C1 segment of cervical spinal cord (tissue), 14 donors: Measurements from ENCODE around the gene TOP2A.
"Not testable (repeated sequence)": the region's sequence is repeated elsewhere in the genome, so short reads cannot be mapped to it uniquely, and the experiment has no call there.

Experiments
- DNase-seq, 14 donors: peaks; one replicate each; lab custom pipeline; 2025; lab: John Stamatoyannopoulos, UW

TOP2A gene

GRCh38 chr17:40376541-40376940, 41.2 kb downstream of the TOP2A start:
- DNase-seq, result not testable (repeated sequence)

GRCh38 chr17:40375786-40376185, 41.9 kb downstream of the TOP2A start:
- DNase-seq, result not testable (repeated sequence)

GRCh38 chr17:40374821-40375498, 42.7 kb downstream of the TOP2A start:
- DNase-seq, result no peak

GRCh38 chr17:40373999-40374398, 43.7 kb downstream of the TOP2A start:
- no peak for DNase-seq

GRCh38 chr17:40373324-40373723, 44.4 kb downstream of the TOP2A start:
- DNase-seq, result no peak

- DNase-seq, result not testable (repeated sequence)
These were observed 45.1 kb downstream of the TOP2A start for GRCh38 chr17:40372644-40373043.

- no peak for DNase-seq
These were observed 45.7 kb downstream of the TOP2A start for GRCh38 chr17:40372031-40372430.

GRCh38 chr17:40371261-40371929, 46.3 kb downstream of the TOP2A start:
- DNase-seq, result no peak

- no peak for DNase-seq
These were observed 47.8 kb downstream of the TOP2A start for GRCh38 chr17:40369923-40370322.

GRCh38 chr17:40367728-40368127, 50.0 kb downstream of the TOP2A start:
- not testable (repeated sequence) for DNase-seq

GRCh38 chr17:40366861-40367518, 50.7 kb downstream of the TOP2A start:
- no peak for DNase-seq

GRCh38 chr17:40366076-40366860, 51.4 kb downstream of the TOP2A start:
- DNase-seq, result no peak

- no peak for DNase-seq
These were observed 52.8 kb downstream of the TOP2A start for GRCh38 chr17:40364906-40365305.

- no peak for DNase-seq
These were observed 53.4 kb downstream of the TOP2A start, which contains the start of gene GJD3 for GRCh38 chr17:40364121-40364861. GJD3 (minus strand) TSS chr17:40364737; CDS start chr17:40363815, 922 bp downstream.

- no peak for DNase-seq
These were observed 54.4 kb downstream of the TOP2A start for GRCh38 chr17:40363111-40363827.

GRCh38 chr17:40362696-40363110, 55.0 kb downstream of the TOP2A start:
- no peak for DNase-seq

GRCh38 chr17:40361925-40362695, 55.6 kb downstream of the TOP2A start:
- DNase-seq, result no peak

GRCh38 chr17:40361063-40361924, 56.4 kb downstream of the TOP2A start:
- DNase-seq, result no peak

GRCh38 chr17:40360091-40360490, 57.6 kb downstream of the TOP2A start:
- DNase-seq, result no peak
